ENCODE results near the gene KRT35. TPM values are rescaled to one million over a fixed set of nuclear protein-coding genes. Genes with fewer than 3 reads are reported as not detected.

KRT35 gene
- total RNA-seq, 1 experiment from 2014 or later, result not detected

DNA sequence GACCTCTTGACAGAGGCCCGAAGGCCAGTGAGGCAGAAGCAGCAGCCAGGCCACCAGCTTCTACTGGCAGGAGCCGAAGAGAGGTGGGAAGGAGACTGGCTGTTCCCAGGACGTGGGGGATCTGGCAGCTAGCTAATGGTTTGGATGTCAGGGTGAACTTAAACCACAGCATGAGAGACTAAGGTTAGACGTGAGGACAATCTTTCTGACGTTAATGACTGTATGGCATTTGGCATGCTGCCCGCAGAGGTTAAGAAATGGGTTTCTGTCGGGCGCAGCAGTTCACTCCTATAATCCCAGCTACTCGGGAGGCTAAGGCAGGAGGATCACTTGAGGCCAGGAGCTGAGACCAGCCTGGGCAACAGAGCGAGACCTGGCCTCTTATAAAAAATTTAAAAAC lies 30.8 kb upstream of the KRT35 start:
- no TSS peak for BruUV-seq (replicated peaks)
- ChIA-PET POLR2A (interaction anchor here (0.6 to 2.1 kb wide), 7 partner anchors 9 to 602 kb away, joined by 3 to 11 read pairs (median 5); no protein-coding TSS in a partner anchor), CTCF (interaction anchor here (0.8 to 1.3 kb wide), 2 partner anchors 14 to 16 kb away, joined by 4 to 5 read pairs; no protein-coding TSS in a partner anchor)
- intact Hi-C loops (cut with micrococcal nuclease), result no loop called here
- H3K4me3 Mint-ChIP-seq (ENCODE audit: unreplicated experiment), result no peak overlapping the region
- peaks cover 31% of the 10 kb centered on the region for H3K36me3 Mint-ChIP-seq (ENCODE audit: insufficient read depth, unreplicated experiment)
- TF ChIP-seq, protein P1, sequence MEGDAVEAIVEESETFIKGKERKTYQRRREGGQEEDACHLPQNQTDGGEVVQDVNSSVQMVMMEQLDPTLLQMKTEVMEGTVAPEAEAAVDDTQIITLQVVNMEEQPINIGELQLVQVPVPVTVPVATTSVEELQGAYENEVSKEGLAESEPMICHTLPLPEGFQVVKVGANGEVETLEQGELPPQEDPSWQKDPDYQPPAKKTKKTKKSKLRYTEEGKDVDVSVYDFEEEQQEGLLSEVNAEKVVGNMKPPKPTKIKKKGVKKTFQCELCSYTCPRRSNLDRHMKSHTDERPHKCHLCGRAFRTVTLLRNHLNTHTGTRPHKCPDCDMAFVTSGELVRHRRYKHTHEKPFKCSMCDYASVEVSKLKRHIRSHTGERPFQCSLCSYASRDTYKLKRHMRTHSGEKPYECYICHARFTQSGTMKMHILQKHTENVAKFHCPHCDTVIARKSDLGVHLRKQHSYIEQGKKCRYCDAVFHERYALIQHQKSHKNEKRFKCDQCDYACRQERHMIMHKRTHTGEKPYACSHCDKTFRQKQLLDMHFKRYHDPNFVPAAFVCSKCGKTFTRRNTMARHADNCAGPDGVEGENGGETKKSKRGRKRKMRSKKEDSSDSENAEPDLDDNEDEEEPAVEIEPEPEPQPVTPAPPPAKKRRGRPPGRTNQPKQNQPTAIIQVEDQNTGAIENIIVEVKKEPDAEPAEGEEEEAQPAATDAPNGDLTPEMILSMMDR (IDR thresholded peaks at IDR 0.05; ENCODE audit: unreplicated experiment), result no peak
- H3K4me1 Mint-ChIP-seq (ENCODE audit: insufficient read depth, unreplicated experiment), result peaks cover 13% of the 10 kb centered on the region
- DNase-seq (ENCODE audit: unreplicated experiment), result peak; percentile 35
- H3K9me3 Mint-ChIP-seq (ENCODE audit: unreplicated experiment), result no peaks in the 10 kb centered on the region
- no peaks in the 10 kb centered on the region for H3K27me3 Mint-ChIP-seq (ENCODE audit: insufficient read depth, unreplicated experiment)
- H3K27ac Mint-ChIP-seq (ENCODE audit: low read depth, unreplicated experiment), result no peak overlapping the region

DNA sequence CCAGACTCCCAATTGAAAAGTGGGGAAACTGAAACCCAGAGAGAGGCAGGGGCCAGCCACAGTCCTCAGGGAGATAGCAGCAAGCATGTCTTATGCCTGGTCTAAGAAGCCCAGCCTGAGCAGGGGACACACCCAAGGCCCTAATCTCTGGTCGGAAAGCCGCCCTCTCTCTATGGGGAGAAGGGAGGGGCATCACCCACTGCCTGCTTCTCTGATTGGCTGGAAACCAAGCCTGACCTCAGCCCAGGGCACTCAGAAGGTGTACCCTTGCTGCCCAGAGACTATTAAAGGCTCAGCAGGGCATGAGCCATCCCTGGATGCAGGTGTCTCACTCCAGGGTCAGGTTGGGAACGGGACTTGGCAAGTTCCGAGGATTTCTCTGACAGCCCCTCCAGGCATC lies 30.2 kb upstream of the KRT35 start:
- no peak overlapping the region for H3K27ac Mint-ChIP-seq (ENCODE audit: low read depth, unreplicated experiment)
- CTCF ChIA-PET, result no interaction called here
- intact Hi-C loops (cut with micrococcal nuclease), result no loop called here
- no peaks in the 10 kb centered on the region for H3K27me3 Mint-ChIP-seq (ENCODE audit: insufficient read depth, unreplicated experiment)
- H3K4me3 Mint-ChIP-seq (ENCODE audit: unreplicated experiment), result no peak overlapping the region
- peaks cover 29% of the 10 kb centered on the region for H3K36me3 Mint-ChIP-seq (ENCODE audit: insufficient read depth, unreplicated experiment)
- peaks cover 13% of the 10 kb centered on the region for H3K4me1 Mint-ChIP-seq (ENCODE audit: insufficient read depth, unreplicated experiment)
- TF ChIP-seq, protein P1 (IDR thresholded peaks at IDR 0.05; ENCODE audit: unreplicated experiment), result no peak
- DNase-seq (ENCODE audit: unreplicated experiment), result no peak
- BruUV-seq (replicated peaks), result no TSS peak
- POLR2A ChIA-PET, result interaction anchor here (0.6 to 2.1 kb wide), 4 partner anchors 10 to 602 kb away, joined by 3 to 11 read pairs (median 6); no protein-coding TSS in a partner anchor
- no peaks in the 10 kb centered on the region for H3K9me3 Mint-ChIP-seq (ENCODE audit: unreplicated experiment)

DNA sequence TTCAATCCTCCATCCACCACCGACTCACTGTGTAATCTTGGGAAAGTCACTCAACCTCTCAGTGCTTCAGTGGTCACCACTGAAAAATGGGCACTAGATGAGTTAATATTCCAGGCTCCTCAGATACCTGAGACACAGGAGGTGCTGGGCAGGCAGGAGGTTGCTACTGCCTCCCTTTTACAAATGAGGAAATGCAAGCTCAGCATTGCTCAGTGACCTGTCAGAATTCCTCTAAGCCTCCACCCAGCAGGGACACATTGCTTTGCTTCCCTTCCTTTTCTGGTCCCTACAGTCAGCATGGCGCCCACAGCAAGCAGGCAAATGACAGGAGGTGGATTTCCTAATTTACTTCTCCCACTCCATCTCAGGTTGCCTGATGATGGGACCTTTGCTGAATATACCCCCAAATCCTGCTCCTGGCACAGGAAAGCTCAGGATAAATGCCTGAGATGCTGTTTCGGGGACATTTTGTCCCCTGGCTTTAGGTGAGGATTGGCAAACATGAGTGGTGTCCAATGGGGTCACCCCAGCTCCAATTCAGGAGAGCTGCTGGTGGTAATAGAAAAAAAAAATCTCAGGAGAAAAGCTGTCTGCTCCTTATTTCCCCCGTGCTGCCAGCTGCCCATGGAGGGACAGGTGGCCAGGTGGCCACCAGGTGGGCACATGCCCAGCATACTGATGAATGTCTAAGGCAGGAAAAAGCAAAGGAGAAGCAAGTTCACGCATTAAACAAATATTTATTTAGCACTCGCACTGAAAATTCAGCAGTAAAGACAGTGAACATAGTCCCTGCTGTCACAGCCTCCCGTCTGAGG lies 29.5 kb upstream of the KRT35 start:
- no peak overlapping the region for H3K4me3 Mint-ChIP-seq (ENCODE audit: unreplicated experiment)
- TF ChIP-seq, protein P1 (IDR thresholded peaks at IDR 0.05; ENCODE audit: unreplicated experiment), result no peak
- no peak for DNase-seq (ENCODE audit: unreplicated experiment)
- intact Hi-C loops (cut with micrococcal nuclease), result no loop called here
- no TSS peak for BruUV-seq (replicated peaks)
- ChIA-PET POLR2A (interaction anchor here (0.7 to 0.8 kb wide), 2 partner anchors 9 to 671 kb away, joined by 3 read pairs; partner anchors contain the start of gene KRT15), CTCF (interaction anchor here (0.9 kb wide), 2 partner anchors 39 to 156 kb away, joined by 3 read pairs; no protein-coding TSS in a partner anchor)
- no peaks in the 10 kb centered on the region for H3K27me3 Mint-ChIP-seq (ENCODE audit: insufficient read depth, unreplicated experiment)
- peaks cover 11% of the 10 kb centered on the region for H3K4me1 Mint-ChIP-seq (ENCODE audit: insufficient read depth, unreplicated experiment)
- H3K27ac Mint-ChIP-seq (ENCODE audit: low read depth, unreplicated experiment), result no peak overlapping the region
- H3K9me3 Mint-ChIP-seq (ENCODE audit: unreplicated experiment), result no peaks in the 10 kb centered on the region
- H3K36me3 Mint-ChIP-seq (ENCODE audit: insufficient read depth, unreplicated experiment), result peaks cover 23% of the 10 kb centered on the region

DNA sequence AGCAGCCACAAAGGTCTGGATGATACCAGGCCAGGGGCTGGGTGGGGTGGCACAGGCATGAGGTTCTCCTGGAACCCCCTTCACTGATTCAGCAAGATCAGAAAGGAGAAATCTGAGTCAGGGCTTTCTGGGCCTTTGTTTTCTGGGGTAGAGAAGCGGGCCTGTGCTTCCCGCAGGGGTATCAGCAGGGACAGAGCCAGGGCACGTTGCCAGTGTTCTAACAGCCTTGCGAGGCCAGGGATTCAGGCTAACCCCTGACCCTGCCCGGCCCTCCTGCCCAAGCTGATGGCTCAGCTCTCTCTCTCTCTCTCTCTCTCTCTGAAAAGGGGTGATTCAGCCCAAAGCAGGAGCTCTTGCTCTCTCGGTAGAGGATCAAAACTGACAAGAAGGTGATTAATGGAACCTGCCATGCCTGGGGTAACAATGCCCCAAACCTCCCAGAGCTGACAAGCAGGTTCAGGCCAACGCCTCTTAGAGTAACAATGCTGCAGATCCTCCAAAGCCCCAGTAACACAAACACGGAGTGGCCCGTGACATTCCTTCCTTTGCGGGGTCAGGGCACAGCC lies 26.4 kb upstream of the KRT35 start:
- H3K4me3 Mint-ChIP-seq (ENCODE audit: unreplicated experiment), result no peak overlapping the region
- H3K9me3 Mint-ChIP-seq (ENCODE audit: unreplicated experiment), result no peaks in the 10 kb centered on the region
- ChIA-PET CTCF (interaction anchor here (0.5 to 4.9 kb wide), 2 partner anchors 41 to 155 kb away, joined by 3 to 20 read pairs; no protein-coding TSS in a partner anchor), POLR2A (interaction anchor here (0.6 to 1.4 kb wide), 3 partner anchors 10 to 148 kb away, joined by 3 to 4 read pairs (median 3); no protein-coding TSS in a partner anchor)
- no peak for DNase-seq (ENCODE audit: unreplicated experiment)
- BruUV-seq (replicated peaks), result no TSS peak
- H3K4me1 Mint-ChIP-seq (ENCODE audit: insufficient read depth, unreplicated experiment), result peaks cover under 1% of the 10 kb centered on the region
- no peaks in the 10 kb centered on the region for H3K27me3 Mint-ChIP-seq (ENCODE audit: insufficient read depth, unreplicated experiment)
- no peak overlapping the region for H3K27ac Mint-ChIP-seq (ENCODE audit: low read depth, unreplicated experiment)
- no peaks in the 10 kb centered on the region for H3K36me3 Mint-ChIP-seq (ENCODE audit: insufficient read depth, unreplicated experiment)
- intact Hi-C loops (cut with micrococcal nuclease), result no loop called here
- TF ChIP-seq, protein P1 (IDR thresholded peaks at IDR 0.05; ENCODE audit: unreplicated experiment), result no peak

Data from MCF 10A (cell line).